Fibroblast of pulmonary artery (primary cell): ENCODE data around the gene CFD.

Experiments
- DNase-seq: peaks from one replicate; pipeline ENCODE4 v3.0.0-alpha.2; 2010; ENCODE audit warnings: low read depth
- H3K4me3 ChIP-seq: replicated peaks from 2 replicates; pipeline ENCODE4 v1.5.1; 2011; ENCODE audit warnings: low read depth, mild to moderate bottlenecking, control low read depth, low read length, moderate library complexity
- TF ChIP-seq, protein P1 (sequence below): IDR thresholded peaks from 2 replicates; pipeline ENCODE4 v1.5.1; 2011; ENCODE audit warnings: mild to moderate bottlenecking, control low read depth, low read length, inconsistent platforms; ENCODE audit errors: missing control alignments

Gene CFD

DNA sequence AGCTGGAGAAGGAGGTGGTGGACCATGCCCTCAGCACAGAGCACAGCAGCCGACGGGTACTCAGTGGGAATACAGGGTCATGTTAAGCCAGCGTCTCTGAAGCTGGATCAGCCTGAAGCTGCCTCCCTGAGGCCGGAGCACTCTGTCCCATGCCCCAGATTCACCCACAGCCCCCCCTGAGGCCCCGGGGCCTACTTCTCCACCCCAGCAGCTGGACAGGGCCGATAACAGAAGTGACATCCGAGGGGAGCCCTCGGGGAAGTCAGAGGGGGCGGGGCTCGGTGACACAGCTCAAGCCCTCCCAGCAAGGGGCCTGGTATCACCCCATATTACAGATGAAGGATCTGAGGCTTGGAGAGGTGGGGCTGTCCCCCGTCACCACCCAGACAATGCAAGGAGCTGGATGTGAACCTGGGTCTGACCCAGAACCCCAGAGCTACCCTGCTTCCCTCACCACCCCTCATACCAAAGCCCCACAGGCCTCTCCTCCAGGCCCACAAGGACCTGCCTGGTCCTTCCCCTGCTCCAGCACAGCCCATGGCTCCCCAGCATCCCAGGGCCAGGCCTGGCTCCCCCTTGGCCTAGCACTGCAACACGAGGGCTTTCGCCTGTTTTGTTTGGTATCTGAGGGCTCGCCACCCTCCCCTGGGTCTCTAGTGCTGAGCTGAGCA is 47.9 kb downstream of the CFD start:
- DNase-seq = no peak
- H3K4me3 ChIP-seq = no peak overlapping the region
- TF ChIP-seq, protein P1, sequence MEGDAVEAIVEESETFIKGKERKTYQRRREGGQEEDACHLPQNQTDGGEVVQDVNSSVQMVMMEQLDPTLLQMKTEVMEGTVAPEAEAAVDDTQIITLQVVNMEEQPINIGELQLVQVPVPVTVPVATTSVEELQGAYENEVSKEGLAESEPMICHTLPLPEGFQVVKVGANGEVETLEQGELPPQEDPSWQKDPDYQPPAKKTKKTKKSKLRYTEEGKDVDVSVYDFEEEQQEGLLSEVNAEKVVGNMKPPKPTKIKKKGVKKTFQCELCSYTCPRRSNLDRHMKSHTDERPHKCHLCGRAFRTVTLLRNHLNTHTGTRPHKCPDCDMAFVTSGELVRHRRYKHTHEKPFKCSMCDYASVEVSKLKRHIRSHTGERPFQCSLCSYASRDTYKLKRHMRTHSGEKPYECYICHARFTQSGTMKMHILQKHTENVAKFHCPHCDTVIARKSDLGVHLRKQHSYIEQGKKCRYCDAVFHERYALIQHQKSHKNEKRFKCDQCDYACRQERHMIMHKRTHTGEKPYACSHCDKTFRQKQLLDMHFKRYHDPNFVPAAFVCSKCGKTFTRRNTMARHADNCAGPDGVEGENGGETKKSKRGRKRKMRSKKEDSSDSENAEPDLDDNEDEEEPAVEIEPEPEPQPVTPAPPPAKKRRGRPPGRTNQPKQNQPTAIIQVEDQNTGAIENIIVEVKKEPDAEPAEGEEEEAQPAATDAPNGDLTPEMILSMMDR = no peak

DNA sequence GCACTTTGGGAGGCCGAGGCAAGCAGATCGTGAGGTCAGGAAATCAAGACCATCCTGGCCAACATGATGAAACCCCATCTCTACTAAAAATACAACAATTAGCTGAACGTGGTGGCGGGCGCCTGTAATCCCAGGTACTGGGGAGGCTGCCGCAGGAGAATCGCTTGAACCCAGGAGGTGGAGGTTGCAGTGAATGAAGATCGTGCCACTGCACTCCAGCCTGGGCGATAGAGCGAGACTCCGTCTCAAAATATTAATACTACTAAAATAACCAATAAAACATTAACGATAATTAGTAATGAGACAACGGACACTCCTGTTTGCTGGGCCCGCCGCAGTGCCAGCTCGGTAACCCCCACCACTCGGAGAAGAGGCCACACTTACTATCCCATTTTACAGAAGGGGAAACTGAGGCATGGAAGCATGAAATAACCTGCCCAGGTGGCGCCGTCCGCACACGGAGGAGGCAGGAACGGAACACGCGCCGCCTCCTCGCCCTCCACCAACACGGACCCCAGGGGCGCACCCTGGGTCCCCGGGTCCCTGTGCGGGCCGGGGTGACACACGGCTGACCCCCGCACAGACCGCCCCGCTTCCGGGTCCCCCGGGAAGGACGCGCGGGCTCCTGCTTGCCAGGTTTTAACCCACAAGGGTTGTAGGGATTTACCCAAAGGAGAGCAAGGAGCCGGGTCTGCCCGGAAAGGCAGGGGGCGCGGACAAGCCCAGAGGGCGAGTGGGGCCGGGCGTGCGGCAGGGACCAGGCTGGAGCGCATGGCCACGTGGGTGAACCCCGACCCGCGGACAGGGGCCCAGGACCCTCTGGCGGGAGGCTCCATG is 52.0 kb downstream of the CFD start:
- DNase-seq = no peak
- TF ChIP-seq, protein P1 = no peak
- H3K4me3 ChIP-seq = peak overlapping the region; percentile 17

DNA sequence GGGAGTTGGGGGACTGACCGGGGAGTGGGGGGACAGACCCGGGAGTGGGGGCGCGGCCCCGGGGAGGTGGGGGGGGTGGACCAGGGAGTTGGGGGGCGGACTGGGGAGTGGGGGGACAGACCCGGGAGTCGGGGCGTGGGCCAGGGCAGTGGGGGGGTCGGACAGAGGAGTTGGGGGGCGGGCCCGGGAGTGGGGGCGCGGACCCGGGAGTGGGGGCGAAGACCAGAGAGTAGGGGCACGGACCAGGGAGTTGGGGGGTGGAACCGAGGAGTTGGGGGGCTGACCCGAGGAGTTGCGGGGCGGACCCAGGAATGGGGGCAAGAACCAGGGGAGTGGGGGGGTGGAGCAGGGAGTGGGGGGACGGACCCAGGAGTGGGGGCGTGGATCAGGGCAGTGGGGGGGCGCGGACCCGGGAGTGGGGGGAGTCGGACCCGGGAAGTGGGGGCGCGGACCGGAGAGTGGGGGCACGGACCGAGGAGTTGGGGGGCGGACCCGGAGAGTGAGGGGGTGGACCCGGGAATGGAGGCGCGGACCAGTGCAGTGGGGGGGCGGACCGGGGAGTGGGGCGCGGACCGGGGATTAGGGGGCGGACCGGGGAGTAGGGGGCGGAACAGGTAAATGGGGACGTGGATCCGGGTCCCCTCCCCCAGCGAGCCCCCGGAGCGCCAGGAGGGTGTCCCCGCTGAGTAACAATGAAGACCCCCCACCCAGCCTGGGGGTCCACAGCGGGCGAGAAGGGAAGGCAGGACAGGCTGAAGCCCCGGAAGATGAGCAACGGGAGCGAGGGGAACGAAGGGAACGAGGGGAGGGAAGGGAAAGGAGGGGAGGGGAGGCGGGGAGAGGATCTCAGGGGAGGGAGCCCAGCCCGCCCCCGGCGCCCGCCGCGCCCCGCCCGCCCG is 53.0 kb downstream of the CFD start:
- TF ChIP-seq, protein P1 = no peak
- DNase-seq = peak; percentile 28
- H3K4me3 ChIP-seq = peak overlapping the region; percentile 79
